IMR-90 (cell line): Measurements from ENCODE around the gene RXFP4. TPM values are rescaled to one million over a fixed set of nuclear protein-coding genes. Genes with fewer than 3 reads are reported as not detected.

Experiments used
- ATAC-seq: fragments of 200-7000 bp; cut with Tn5 transposase; 2 replicates; pipeline ENCODE4 v1.9.1; 2020; ENCODE audit warnings: low read depth, mild to moderate bottlenecking, moderate library complexity
- BruUV-seq: library from RNA; stranded (reverse); fragments of 400-500 nt; replicated peaks from 2 replicates; lab custom pipeline; 2021; lab: Mats Ljungman, UMichigan
- CTCF ChIA-PET: fragments of 300-600 bp; formaldehyde crosslinking; extraction: SDS; loops from one replicate; lab custom pipeline; 2021; ENCODE audit warnings: antibody characterized with exemption; lab: Yijun Ruan, JAX
- POLR2A ChIA-PET: fragments of 300-600 bp; sonication (Branson Sonifier 250); formaldehyde crosslinking; loops from one replicate; lab custom pipeline; 2022; ENCODE audit warnings: antibody characterized with exemption; ENCODE audit not compliant: unreplicated experiment; lab: Charles Lee
- DNase-seq: peaks from one replicate; pipeline ENCODE4 v3.0.0; 2013
- H2AFZ ChIP-seq: replicated peaks from 2 replicates; pipeline ENCODE3; 2013; ENCODE audit warnings: low read length, mild to moderate bottlenecking; ENCODE audit not compliant: poor library complexity
- H2AK5ac ChIP-seq: 2 replicates; pipeline ENCODE4 v1.6.1; 2013; ENCODE audit warnings: low read depth, low read length, inconsistent platforms
- H2AK9ac ChIP-seq: replicated peaks from 2 replicates; pipeline ENCODE3; 2013; ENCODE audit warnings: mild to moderate bottlenecking, low read depth, low read length, moderate library complexity; ENCODE audit not compliant: poor library complexity
- H2BK120ac ChIP-seq: 2 replicates; pipeline ENCODE4 v1.6.1; 2013; ENCODE audit warnings: low read depth, low read length, inconsistent platforms
- H2BK15ac ChIP-seq: 3 replicates; pipeline ENCODE4 v1.6.1; 2013; ENCODE audit warnings: low read depth, low read length, inconsistent platforms
- H2BK20ac ChIP-seq: 2 replicates; pipeline ENCODE4 v1.6.1; 2013; ENCODE audit warnings: low read depth, mild to moderate bottlenecking, inconsistent platforms, low read length, moderate library complexity
- H2BK5ac ChIP-seq: 2 replicates; pipeline ENCODE4 v1.6.1; 2013; ENCODE audit warnings: mild to moderate bottlenecking, low read depth, low read length, inconsistent platforms; ENCODE audit not compliant: poor library complexity, severe bottlenecking
- H3K14ac ChIP-seq: replicated peaks from 2 replicates; pipeline ENCODE4 v1.6.1; 2013; ENCODE audit warnings: low read depth, low read length, inconsistent platforms
- H3K18ac ChIP-seq: 2 replicates; pipeline ENCODE4 v1.6.1; 2013; ENCODE audit warnings: low read depth, low read length, control low read depth
- H3K23ac ChIP-seq: 2 replicates; pipeline ENCODE4 v1.6.1; 2013; ENCODE audit warnings: low read depth, low read length, inconsistent platforms
- H3K27ac ChIP-seq: 2 replicates; pipeline ENCODE4 v1.5.1; 2013; ENCODE audit warnings: mild to moderate bottlenecking, control low read depth, low read length; ENCODE audit not compliant: insufficient read depth
- H3K27me3 ChIP-seq: 2 replicates; pipeline ENCODE4 v1.6.1; 2013; ENCODE audit warnings: low read length; ENCODE audit not compliant: control insufficient read depth, insufficient read depth
- H3K36me3 ChIP-seq: 2 replicates; pipeline ENCODE4 v1.6.1; 2013; ENCODE audit warnings: low read length, mixed read lengths; ENCODE audit not compliant: control insufficient read depth, insufficient read depth
- H3K4ac ChIP-seq: 2 replicates; pipeline ENCODE4 v1.6.1; 2013; ENCODE audit warnings: low read depth, low read length, inconsistent platforms
- H3K4me1 ChIP-seq: 2 replicates; pipeline ENCODE4 v1.6.1; 2013; ENCODE audit warnings: low read length, mixed read lengths; ENCODE audit not compliant: control insufficient read depth, insufficient read depth
- H3K4me2 ChIP-seq: 2 replicates; pipeline ENCODE4 v1.6.1; 2013; ENCODE audit warnings: low read depth, mild to moderate bottlenecking, control low read depth, low read length, moderate library complexity
- H3K4me3 ChIP-seq: 2 replicates; pipeline ENCODE4 v1.5.1; 2013; ENCODE audit warnings: low read depth, mild to moderate bottlenecking, control low read depth, low read length, moderate library complexity; ENCODE audit not compliant: insufficient read depth
- H3K56ac ChIP-seq: 2 replicates; pipeline ENCODE4 v1.6.1; 2013; ENCODE audit warnings: low read length, inconsistent platforms; ENCODE audit not compliant: insufficient read depth; ENCODE audit errors: extremely low read depth
- H3K79me1 ChIP-seq, 2 experiments: 2 replicates each; pipeline ENCODE4 v1.6.1; 2013; ENCODE audit warnings: low read length in 2 of 2, inconsistent platforms in 1 of 2, low read depth in 1 of 2
- H3K9ac ChIP-seq: 2 replicates; pipeline ENCODE4 v1.6.1; 2013; ENCODE audit warnings: low read depth, low read length, control low read depth
- H3K9me1 ChIP-seq: 2 replicates; pipeline ENCODE4 v1.6.1; 2013; ENCODE audit warnings: low read length, inconsistent platforms; ENCODE audit not compliant: insufficient read depth
- H3K9me3 ChIP-seq: 2 replicates; pipeline ENCODE4 v1.6.1; 2013; ENCODE audit warnings: low read length; ENCODE audit not compliant: control insufficient read depth, insufficient read depth
- H4K20me1 ChIP-seq: 2 replicates; pipeline ENCODE4 v1.6.1; 2013; ENCODE audit warnings: low read length, inconsistent platforms; ENCODE audit not compliant: insufficient read depth
- H4K5ac ChIP-seq: 2 replicates; pipeline ENCODE4 v1.6.1; 2013; ENCODE audit warnings: mild to moderate bottlenecking, low read depth, low read length, control low read depth
- H4K8ac ChIP-seq, 2 experiments: 2 replicates each; pipeline ENCODE4 v1.6.1; 2013; ENCODE audit warnings: low read depth in 2 of 2, low read length in 2 of 2, control low read depth in 1 of 2, inconsistent platforms in 1 of 2
- H4K91ac ChIP-seq: 2 replicates; pipeline ENCODE4 v1.6.1; 2013; ENCODE audit warnings: low read depth, low read length, inconsistent platforms; ENCODE audit not compliant: insufficient read depth
- CEBPB ChIP-seq: IDR thresholded peaks from 2 replicates; pipeline ENCODE4 v1.6.1; 2012; ENCODE audit warnings: low read depth, low read length, improper control_type of control experiment
- CHD1 ChIP-seq: IDR thresholded peaks from 2 replicates; pipeline ENCODE4 v1.6.1; 2012; ENCODE audit warnings: low read depth, low read length, improper control_type of control experiment
- MAZ ChIP-seq: IDR thresholded peaks from 2 replicates; pipeline ENCODE4 v1.6.1; 2012; ENCODE audit warnings: low read depth, mild to moderate bottlenecking, low read length, improper control_type of control experiment, moderate library complexity, borderline replicate concordance
- MXI1 ChIP-seq: IDR thresholded peaks from 2 replicates; pipeline ENCODE4 v1.6.1; 2012; ENCODE audit warnings: low read depth, mild to moderate bottlenecking, low read length, moderate library complexity, borderline replicate concordance
- POLR2A ChIP-seq: IDR thresholded peaks from 2 replicates; pipeline ENCODE4 v1.6.1; 2012; ENCODE audit warnings: mild to moderate bottlenecking, low read depth, low read length
- RCOR1 ChIP-seq: IDR thresholded peaks from 2 replicates; pipeline ENCODE4 v1.6.1; 2012; ENCODE audit warnings: mild to moderate bottlenecking, low read length, improper control_type of control experiment; ENCODE audit not compliant: insufficient replicate concordance
- RFX5 ChIP-seq: IDR thresholded peaks from 2 replicates; pipeline ENCODE4 v1.8.0; 2012; ENCODE audit warnings: low read depth, mild to moderate bottlenecking, low read length, moderate library complexity
- USF2 ChIP-seq: fragments of 150-350 bp; IDR thresholded peaks from 2 replicates; pipeline ENCODE4 v1.6.1; 2017; ENCODE audit warnings: mild to moderate bottlenecking, antibody characterized with exemption, low read length, low read depth
- WGBS, 2 experiments: methylation state at CpG; one replicate each; pipeline versions ENCODE4 v1.1.5 to v1.1.7; 2013; ENCODE audit warnings: missing lambda C conversion rate in 2 of 2; ENCODE audit not compliant: insufficient read length in 1 of 2; ENCODE audit errors: extremely low coverage in 2 of 2; 5-methylcytosine and 5-hydroxymethylcytosine counted together
- dilution Hi-C: fragments of 300-500 bp; cut with HindIII; formaldehyde crosslinking; loops from one replicate; pipeline ENCODE4 v1.14.3; 2018; ENCODE audit warnings: low sequenced_read_pairs; ENCODE audit not compliant: unreplicated experiment
- in situ Hi-C: fragments of 300-500 bp; cut with MboI; formaldehyde crosslinking; loops from 3 replicates; pipeline ENCODE4 v1.14.3; 2019; ENCODE audit warnings: low sequenced_read_pairs, inconsistent platforms, mixed read lengths
- intact Hi-C: fragments of 100-400 bp; cut with micrococcal nuclease; formaldehyde crosslinking; loops from 2 replicates; pipeline ENCODE4 v1.10.0; 2022
- polyA plus RNA-seq, 3 experiments: library from polyadenylated mRNA; depleted of rRNA; stranded (reverse); fragments of >200 nt; gene quantifications; 2 replicates each; pipeline ENCODE4 v1.2.3, GENCODE V29; 2012; ENCODE audit warnings: low replicate concordance in 1 of 3
- total RNA-seq: library from RNA; depleted of rRNA; stranded (reverse); fragments of >200 nt; gene quantifications from 2 replicates; pipeline ENCODE4 v1.2.3, GENCODE V29; 2012

RXFP4 gene
- total and polyA plus RNA-seq, 2 of the 4 experiments (the other 2 are of a cell fraction) = not detected

- H2BK20ac ChIP-seq = peak within 1 kb of the TSS; percentile 11; the same call in 1 of the 2 replicates
- ATAC-seq (peak; percentile 89), DNase-seq (peak; percentile 72)
- peak within 1 kb of the TSS; percentile 65 for H3K18ac ChIP-seq
- BruUV-seq = no TSS peak
- no peaks in the 10 kb centered on the region for H3K9me3 ChIP-seq
- peak within 1 kb of the TSS; percentile 86 for H3K56ac ChIP-seq
- H3K79me1 ChIP-seq = peaks cover 23 to 47% of the 10 kb centered on the region in 2 experiments
- H3K4ac ChIP-seq = peak within 1 kb of the TSS; percentile 96
- H3K4me2 ChIP-seq = peak within 1 kb of the TSS; percentile 92
- peak within 1 kb of the TSS; percentile 92 for H2AFZ ChIP-seq
- H4K20me1 ChIP-seq = no peaks in the 10 kb centered on the region
- ChIA-PET POLR2A (no interaction called here), CTCF (no interaction called here)
- peak within 1 kb of the TSS; percentile 98 for H2AK5ac ChIP-seq
- no peak for TF ChIP-seq USF2
- peak; percentile 62 for TF ChIP-seq POLR2A
- TF ChIP-seq CEBPB = peak; percentile 3; the same call in 1 of the 2 replicates
- no peak for TF ChIP-seq RFX5
- TF ChIP-seq CHD1 = no peak
- peak; percentile 75; the same call in 1 of the 2 replicates for TF ChIP-seq MAZ
- TF ChIP-seq RCOR1 = no peak
- TF ChIP-seq MXI1 = 0 out of 2 replicates have a peak, but pooled peaks have one; percentile 14
- H2BK5ac ChIP-seq = peak within 1 kb of the TSS; percentile 88
- H2BK15ac ChIP-seq = peak within 1 kb of the TSS; percentile 7; the same call in 1 of the 3 replicates
- in situ Hi-C loops (no loop called here), dilution Hi-C loops (no loop called here), intact Hi-C loops (loop anchor here (2.0 kb wide), 1 partner anchor 55 kb away; the partner anchor contains the start of gene GON4L)
- peak within 1 kb of the TSS; percentile 93 for H3K14ac ChIP-seq
- H2AK9ac ChIP-seq = peak within 1 kb of the TSS; percentile 99
- H3K4me1 ChIP-seq = peaks cover 5% of the 10 kb centered on the region; the same call in 1 of the 2 replicates
- H3K27ac ChIP-seq = peak within 1 kb of the TSS; percentile 81
- peak within 1 kb of the TSS; percentile 77 for H4K91ac ChIP-seq
- H3K9me1 ChIP-seq = peaks cover 2% of the 10 kb centered on the region; the same call in 1 of the 2 replicates
- peak within 1 kb of the TSS; percentile 49 to 91 for H4K8ac ChIP-seq
- no peaks in the 10 kb centered on the region for H3K27me3 ChIP-seq
- H4K5ac ChIP-seq = peak within 1 kb of the TSS; percentile 71
- 0% methylated on average over 8 of the region's 34 CpGs; no CpG with 5 or more reads in 1 of the 2 experiments for WGBS, 2 experiments
- peak within 1 kb of the TSS; percentile 61 for H2BK120ac ChIP-seq
- H3K36me3 ChIP-seq = peaks cover 48% of the 10 kb centered on the region
- H3K9ac ChIP-seq = peak within 1 kb of the TSS; percentile 84
- H3K4me3 ChIP-seq = peak within 1 kb of the TSS; percentile 70
- H3K23ac ChIP-seq = peak within 1 kb of the TSS; percentile 87
Measured at GRCh38 chr1:155911156-155912055, 30.0 kb upstream of the RXFP4 start, which contains the start of gene RIT1. Gene RIT1, minus strand, starts transcription at chr1:155911349. Its CDS starts 588 bp downstream, at chr1:155910761.
